Lower lobe of right lung (tissue), 2 donors: ENCODE data around the gene SCFD1. TPM values are rescaled to one million over a fixed set of nuclear protein-coding genes. Genes with fewer than 3 reads are reported as not detected.

Experiments
- ATAC-seq, 2 donors: fragments of 200-7000 bp; cut with Tn5 transposase; one replicate each; pipeline ENCODE4 v1.9.1; 2020 to 2022; ENCODE audit warnings: mild to moderate bottlenecking in 2 of 2, moderate library complexity in 2 of 2
- DNase-seq: peaks from one replicate; pipeline ENCODE4 v3.0.0-alpha.2; 2020
- H3K27ac ChIP-seq: fragments of 200-600 bp; one replicate; pipeline ENCODE4 v1.8.0; 2022
- H3K27me3 ChIP-seq: fragments of 200-600 bp; one replicate; pipeline ENCODE4 v1.8.0; 2022; ENCODE audit warnings: low read depth
- H3K36me3 ChIP-seq: fragments of 200-600 bp; one replicate; pipeline ENCODE4 v1.8.0; 2022; ENCODE audit warnings: mild to moderate bottlenecking
- H3K4me1 ChIP-seq: fragments of 200-600 bp; one replicate; pipeline ENCODE4 v1.8.0; 2022
- H3K4me3 ChIP-seq: fragments of 200-600 bp; one replicate; pipeline ENCODE4 v1.8.0; 2022; ENCODE audit warnings: mild to moderate bottlenecking
- H3K9me3 ChIP-seq: fragments of 200-600 bp; one replicate; pipeline ENCODE4 v1.8.0; 2022
- intact Hi-C: fragments of 100-400 bp; cut with DNase I; formaldehyde crosslinking; loops from one replicate; pipeline ENCODE4 v1.11.0; 2022
- total RNA-seq: library from RNA; stranded (reverse); fragmentation: NEBNext Ultra II Directional; extraction: Animal tissue kit (Norgen Biotek cat#: 25700); gene quantifications from one replicate; pipeline ENCODE4 v1.2.1, GENCODE V29; 2021
- TF ChIP-seq, protein P1 (sequence below): fragments of 200-600 bp; IDR thresholded peaks from one replicate; pipeline ENCODE4 v1.8.0; 2022; ENCODE audit warnings: antibody characterized with exemption, mild to moderate bottlenecking
- donor health status: DM: no; HTN: yes; CAD: no; lungs with severe emphysema.

SCFD1 gene
- total RNA-seq, 1 donor from 2014 or later: 73.8 TPM

DNA sequence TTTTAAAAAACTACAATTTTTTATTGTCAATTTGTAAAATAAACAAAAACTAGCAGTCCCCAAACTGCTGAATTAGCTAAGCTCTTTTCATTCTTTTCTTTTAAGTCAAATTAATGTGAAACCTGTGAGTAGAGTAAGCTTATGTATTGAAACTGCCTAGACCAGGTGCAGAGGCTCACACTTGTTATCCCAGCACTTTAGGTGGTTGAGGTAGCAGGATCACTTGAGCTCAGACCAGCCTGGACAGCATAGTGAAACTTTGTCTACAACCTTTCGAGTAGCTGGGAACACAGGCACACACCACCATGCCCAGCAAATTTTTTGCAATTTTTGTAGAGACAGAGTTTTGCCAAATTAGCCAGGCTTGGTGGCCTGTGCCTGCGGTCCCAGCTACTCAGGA is 26.4 kb downstream of the SCFD1 start:
- H3K27me3 ChIP-seq: no peaks in the 10 kb centered on the region
- peaks cover 12% of the 10 kb centered on the region for H3K9me3 ChIP-seq
- H3K36me3 ChIP-seq: peaks cover 82% of the 10 kb centered on the region
- intact Hi-C loops: no loop called here
- H3K4me3 ChIP-seq: no peak overlapping the region
- no peaks in the 10 kb centered on the region for H3K4me1 ChIP-seq
- no peak overlapping the region for H3K27ac ChIP-seq
- DNase-seq: no peak
- TF ChIP-seq, protein P1, sequence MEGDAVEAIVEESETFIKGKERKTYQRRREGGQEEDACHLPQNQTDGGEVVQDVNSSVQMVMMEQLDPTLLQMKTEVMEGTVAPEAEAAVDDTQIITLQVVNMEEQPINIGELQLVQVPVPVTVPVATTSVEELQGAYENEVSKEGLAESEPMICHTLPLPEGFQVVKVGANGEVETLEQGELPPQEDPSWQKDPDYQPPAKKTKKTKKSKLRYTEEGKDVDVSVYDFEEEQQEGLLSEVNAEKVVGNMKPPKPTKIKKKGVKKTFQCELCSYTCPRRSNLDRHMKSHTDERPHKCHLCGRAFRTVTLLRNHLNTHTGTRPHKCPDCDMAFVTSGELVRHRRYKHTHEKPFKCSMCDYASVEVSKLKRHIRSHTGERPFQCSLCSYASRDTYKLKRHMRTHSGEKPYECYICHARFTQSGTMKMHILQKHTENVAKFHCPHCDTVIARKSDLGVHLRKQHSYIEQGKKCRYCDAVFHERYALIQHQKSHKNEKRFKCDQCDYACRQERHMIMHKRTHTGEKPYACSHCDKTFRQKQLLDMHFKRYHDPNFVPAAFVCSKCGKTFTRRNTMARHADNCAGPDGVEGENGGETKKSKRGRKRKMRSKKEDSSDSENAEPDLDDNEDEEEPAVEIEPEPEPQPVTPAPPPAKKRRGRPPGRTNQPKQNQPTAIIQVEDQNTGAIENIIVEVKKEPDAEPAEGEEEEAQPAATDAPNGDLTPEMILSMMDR: no peak
- ATAC-seq: no peak

DNA sequence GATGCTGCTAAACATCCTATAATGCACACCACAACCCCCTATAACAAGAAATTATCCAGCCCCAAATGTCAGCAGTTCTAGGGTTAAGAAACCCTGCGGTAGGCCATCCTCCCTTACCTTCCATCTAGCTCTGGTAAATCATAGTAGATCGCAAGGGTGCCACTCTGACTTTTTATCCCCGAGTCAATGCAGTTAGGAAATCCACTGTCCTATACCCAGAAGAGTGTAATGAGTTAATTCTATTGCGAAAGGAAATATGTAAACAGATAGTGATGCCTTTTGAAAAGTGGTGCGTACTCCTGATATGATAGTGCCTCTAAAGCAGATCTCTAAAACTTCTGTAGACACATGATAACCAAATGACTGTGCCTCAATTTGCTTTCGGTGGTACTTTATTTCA is 29.8 kb downstream of the SCFD1 start:
- TF ChIP-seq, protein P1: no peak
- no peak for DNase-seq
- no peak for ATAC-seq
- Histone ChIP-seq H3K27me3 (no peaks in the 10 kb centered on the region), H3K27ac (no peak overlapping the region), H3K36me3 (peaks cover 84% of the 10 kb centered on the region), H3K9me3 (no peaks in the 10 kb centered on the region), H3K4me3 (no peak overlapping the region), H3K4me1 (no peaks in the 10 kb centered on the region)
- intact Hi-C loops: no loop called here

- Histone ChIP-seq H3K4me1 (no peaks in the 10 kb centered on the region), H3K4me3 (no peak overlapping the region), H3K9me3 (no peaks in the 10 kb centered on the region), H3K27me3 (no peaks in the 10 kb centered on the region), H3K36me3 (peaks cover 80% of the 10 kb centered on the region), H3K27ac (no peak overlapping the region)
- TF ChIP-seq, protein P1: no peak
- no peak for ATAC-seq
- intact Hi-C loops: no loop called here
- no peak for DNase-seq
These were observed 33.0 kb downstream of the SCFD1 start for GRCh38 chr14:30655124-30655523.

- no peak overlapping the region for H3K27ac ChIP-seq
- H3K9me3 ChIP-seq: no peaks in the 10 kb centered on the region
- no peak overlapping the region for H3K4me3 ChIP-seq
- H3K27me3 ChIP-seq: no peaks in the 10 kb centered on the region
- no peak for DNase-seq
- ATAC-seq: peak in 1 of 2 donors; percentile 12
- no peaks in the 10 kb centered on the region for H3K4me1 ChIP-seq
- peaks cover 76% of the 10 kb centered on the region for H3K36me3 ChIP-seq
- intact Hi-C loops: no loop called here
- TF ChIP-seq, protein P1: no peak
These were observed 33.5 kb downstream of the SCFD1 start for GRCh38 chr14:30655658-30656057.

- intact Hi-C loops: no loop called here
- ATAC-seq (peak; percentile 78 to 87), DNase-seq (no peak)
- H3K27ac ChIP-seq: no peak overlapping the region
- H3K4me3 ChIP-seq: no peak overlapping the region
- TF ChIP-seq, protein P1: peak; percentile 69
- H3K36me3 ChIP-seq: peaks cover 76% of the 10 kb centered on the region
- no peaks in the 10 kb centered on the region for H3K27me3 ChIP-seq
- H3K9me3 ChIP-seq: no peaks in the 10 kb centered on the region
- H3K4me1 ChIP-seq: no peaks in the 10 kb centered on the region
These were observed 34.1 kb downstream of the SCFD1 start for GRCh38 chr14:30656190-30656632.

DNA sequence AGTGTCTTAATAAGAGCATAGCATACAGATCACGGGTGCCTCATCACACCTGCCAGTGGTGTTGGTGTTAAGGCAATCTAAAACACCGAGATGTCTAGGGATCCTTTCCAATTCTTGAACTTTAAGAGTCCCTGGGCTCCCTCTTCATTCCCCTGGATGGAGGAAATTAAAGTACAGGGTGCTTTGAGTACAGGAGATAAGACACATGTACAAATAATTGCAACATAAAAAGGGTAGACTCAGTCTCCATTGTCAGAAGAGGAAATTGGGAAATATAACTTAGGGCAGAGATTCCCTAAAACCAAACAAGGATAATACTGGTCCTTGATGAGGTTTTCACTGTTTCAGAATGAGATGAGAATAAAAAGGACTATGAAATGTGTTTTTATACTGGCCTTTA is 34.9 kb downstream of the SCFD1 start:
- TF ChIP-seq, protein P1: no peak
- Histone ChIP-seq H3K36me3 (peaks cover 70% of the 10 kb centered on the region), H3K27ac (no peak overlapping the region), H3K9me3 (no peaks in the 10 kb centered on the region), H3K4me3 (no peak overlapping the region), H3K27me3 (no peaks in the 10 kb centered on the region), H3K4me1 (no peaks in the 10 kb centered on the region)
- no peak for DNase-seq
- intact Hi-C loops: no loop called here
- ATAC-seq: peak; percentile 19 to 21
